ENCODE measurements around the gene ROR2.

Gene ROR2

DNA sequence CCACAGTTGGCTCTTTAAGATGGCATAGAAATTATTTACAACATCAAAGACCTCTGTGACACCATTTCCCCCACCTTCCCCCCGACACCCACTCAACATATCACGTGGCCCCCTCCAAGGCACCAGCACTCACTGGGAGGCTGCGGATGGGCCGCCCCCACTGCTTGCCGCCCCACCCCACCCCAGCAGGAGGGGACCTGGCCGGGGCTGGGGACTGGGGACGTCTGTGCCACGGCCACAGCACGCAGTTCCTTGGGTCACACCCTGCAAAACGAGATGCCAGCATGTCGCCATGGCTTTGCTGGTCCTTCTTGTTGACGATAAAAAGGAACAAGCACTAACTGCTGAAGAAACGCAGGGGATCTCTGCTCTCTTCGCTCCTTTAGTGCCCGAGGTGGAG is 269.0 kb downstream of the ROR2 start:
- no peak overlapping the region for H3K27ac ChIP-seq
- H3K9me3 ChIP-seq: no peaks in the 10 kb centered on the region; the same call in 1 of the 2 replicates
- H3K4me2 ChIP-seq: no peak overlapping the region
- TF ChIP-seq Cebpa-rat (IDR thresholded peaks at IDR 0.05): no peak
- no peak overlapping the region for H3K9ac ChIP-seq
- H3K4me3 ChIP-seq: no peak overlapping the region
- H3K36me3 ChIP-seq: no peaks in the 10 kb centered on the region
- H4K20me1 ChIP-seq: no peaks in the 10 kb centered on the region
- H3K27me3 ChIP-seq: no peaks in the 10 kb centered on the region
- no peaks in the 10 kb centered on the region for H3K4me1 ChIP-seq

DNA sequence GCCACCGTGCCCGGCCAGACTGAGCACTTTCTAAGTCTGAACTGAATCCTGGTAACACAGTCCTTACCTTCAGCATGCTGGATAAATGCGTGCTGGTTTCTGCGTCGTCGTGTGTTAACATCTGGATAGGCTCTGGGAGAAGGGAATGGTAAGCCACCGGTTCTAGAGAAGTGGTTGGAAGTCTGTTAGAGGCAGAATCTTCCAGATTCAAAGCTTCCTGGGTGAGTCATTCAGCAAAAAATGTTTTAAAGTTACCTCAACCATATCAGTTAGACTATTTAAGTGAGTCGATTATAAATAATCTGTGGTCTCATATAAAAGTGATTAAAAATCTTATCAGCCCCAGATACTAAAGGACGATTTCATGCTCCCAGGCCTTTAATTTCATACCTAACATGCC is 269.9 kb downstream of the ROR2 start:
- no peaks in the 10 kb centered on the region for H4K20me1 ChIP-seq
- H3K4me2 ChIP-seq: no peak overlapping the region
- H3K27me3 ChIP-seq: no peaks in the 10 kb centered on the region
- no peak for TF ChIP-seq Cebpa-rat (IDR thresholded peaks at IDR 0.05)
- no peak overlapping the region for H3K4me3 ChIP-seq
- H3K9ac ChIP-seq: no peak overlapping the region
- H3K4me1 ChIP-seq: no peaks in the 10 kb centered on the region
- no peaks in the 10 kb centered on the region; the same call in 1 of the 2 replicates for H3K9me3 ChIP-seq
- no peak overlapping the region for H3K27ac ChIP-seq
- H3K36me3 ChIP-seq: no peaks in the 10 kb centered on the region

DNA sequence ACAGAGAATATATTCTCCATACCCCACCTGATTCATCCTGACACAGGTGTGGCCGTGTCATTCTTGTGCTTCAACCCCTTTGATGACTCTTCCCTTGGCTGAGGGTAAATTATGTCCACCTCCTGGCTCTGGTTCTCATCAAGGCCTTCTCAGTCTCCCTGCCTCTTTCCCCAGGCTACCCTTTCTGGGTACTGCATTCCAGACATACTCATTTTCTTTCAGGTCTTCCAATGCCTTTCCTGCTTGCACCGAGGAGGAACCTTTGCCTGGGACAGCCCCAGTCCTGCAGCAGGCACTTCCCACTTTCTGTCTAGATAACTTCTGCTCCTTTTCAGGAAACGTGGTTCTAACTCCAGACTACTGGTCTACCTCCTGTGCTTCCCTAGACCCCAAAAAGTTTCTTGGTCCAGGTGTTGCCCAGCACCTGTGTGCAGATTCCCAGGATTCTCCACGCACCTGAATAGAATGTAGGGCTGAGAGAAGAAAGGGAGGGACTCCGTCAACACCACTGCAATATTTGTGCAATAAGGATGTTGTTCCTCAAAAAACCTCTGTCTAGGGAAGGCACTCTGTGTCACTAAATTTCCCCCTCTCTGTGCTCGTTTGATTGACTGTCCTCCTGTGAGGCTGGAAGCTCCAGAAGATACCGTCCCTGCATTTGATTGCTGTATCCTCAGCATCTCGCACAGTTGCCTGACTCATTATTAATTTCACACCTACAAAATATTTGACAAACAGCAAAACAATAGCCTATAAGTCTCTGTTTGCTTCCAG is 271.0 kb downstream of the ROR2 start:
- no peaks in the 10 kb centered on the region; the same call in 1 of the 2 replicates for H3K9me3 ChIP-seq
- H3K4me1 ChIP-seq: no peaks in the 10 kb centered on the region
- H3K4me2 ChIP-seq: no peak overlapping the region
- no peaks in the 10 kb centered on the region for H3K27me3 ChIP-seq
- H3K36me3 ChIP-seq: no peaks in the 10 kb centered on the region
- no peak overlapping the region for H3K27ac ChIP-seq
- H3K4me3 ChIP-seq: no peak overlapping the region
- H4K20me1 ChIP-seq: no peaks in the 10 kb centered on the region
- no peak for TF ChIP-seq Cebpa-rat (IDR thresholded peaks at IDR 0.05)
- H3K9ac ChIP-seq: no peak overlapping the region

DNA sequence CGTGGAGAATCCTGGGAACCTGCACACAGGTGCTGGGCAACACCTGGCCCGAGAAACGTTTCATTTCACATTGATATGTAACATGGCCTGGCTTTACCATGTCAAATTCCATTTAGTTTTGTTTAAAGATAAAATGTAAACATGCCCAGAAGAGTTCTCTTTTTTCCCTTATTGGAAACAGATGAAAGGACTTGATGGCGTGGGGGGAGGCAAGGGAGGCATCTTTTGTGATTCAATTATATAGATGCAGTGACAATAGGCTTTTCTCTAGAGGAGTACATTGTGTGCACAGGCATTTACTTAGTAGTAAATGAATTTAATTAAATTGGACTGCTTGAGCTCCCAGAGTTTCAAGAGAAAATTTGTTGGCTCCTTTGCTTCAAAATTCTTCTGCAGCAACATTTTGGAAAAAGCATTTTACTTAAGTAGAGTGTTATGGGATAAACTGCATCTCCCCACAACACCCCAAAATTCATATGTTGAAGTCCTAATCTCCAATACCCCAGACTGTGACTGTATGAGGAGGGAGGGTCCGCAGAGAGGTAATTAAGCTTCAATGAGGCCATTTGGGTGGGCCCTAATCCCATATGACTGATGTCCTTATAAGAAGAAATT is 272.1 kb downstream of the ROR2 start:
- Histone ChIP-seq H3K9me3 (no peaks in the 10 kb centered on the region; the same call in 1 of the 2 replicates), H3K27me3 (no peaks in the 10 kb centered on the region), H3K4me3 (no peak overlapping the region), H3K27ac (no peak overlapping the region), H3K4me2 (no peak overlapping the region), H3K9ac (no peak overlapping the region), H3K36me3 (no peaks in the 10 kb centered on the region), H4K20me1 (no peaks in the 10 kb centered on the region), H3K4me1 (no peaks in the 10 kb centered on the region)
- TF ChIP-seq Cebpa-rat (IDR thresholded peaks at IDR 0.05): no peak

DNA sequence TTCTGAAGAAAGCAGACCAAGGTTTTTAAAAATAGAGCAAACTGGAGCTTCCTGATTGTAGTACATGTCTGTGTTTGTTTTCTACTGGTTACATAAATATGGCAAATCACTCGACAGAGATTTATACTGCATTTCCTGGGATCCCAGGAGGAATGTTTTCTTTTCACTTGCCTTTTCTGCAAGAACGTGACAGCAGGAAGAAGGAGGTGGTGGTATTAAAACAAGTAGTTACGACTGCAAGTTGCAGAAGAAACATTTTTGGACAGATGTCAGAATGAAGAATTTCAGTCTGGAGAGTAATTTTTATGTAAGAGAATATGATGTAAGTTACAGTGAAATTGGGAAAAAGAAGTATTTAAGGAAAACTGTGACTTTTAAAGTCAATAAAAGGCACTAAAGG is 272.7 kb downstream of the ROR2 start:
- no peak for TF ChIP-seq Cebpa-rat (IDR thresholded peaks at IDR 0.05)
- H3K4me2 ChIP-seq: no peak overlapping the region
- H4K20me1 ChIP-seq: no peaks in the 10 kb centered on the region
- no peaks in the 10 kb centered on the region; the same call in 1 of the 2 replicates for H3K9me3 ChIP-seq
- H3K36me3 ChIP-seq: no peaks in the 10 kb centered on the region
- no peak overlapping the region for H3K4me3 ChIP-seq
- H3K9ac ChIP-seq: no peak overlapping the region
- no peaks in the 10 kb centered on the region for H3K27me3 ChIP-seq
- no peak overlapping the region for H3K27ac ChIP-seq
- no peaks in the 10 kb centered on the region for H3K4me1 ChIP-seq

DNA sequence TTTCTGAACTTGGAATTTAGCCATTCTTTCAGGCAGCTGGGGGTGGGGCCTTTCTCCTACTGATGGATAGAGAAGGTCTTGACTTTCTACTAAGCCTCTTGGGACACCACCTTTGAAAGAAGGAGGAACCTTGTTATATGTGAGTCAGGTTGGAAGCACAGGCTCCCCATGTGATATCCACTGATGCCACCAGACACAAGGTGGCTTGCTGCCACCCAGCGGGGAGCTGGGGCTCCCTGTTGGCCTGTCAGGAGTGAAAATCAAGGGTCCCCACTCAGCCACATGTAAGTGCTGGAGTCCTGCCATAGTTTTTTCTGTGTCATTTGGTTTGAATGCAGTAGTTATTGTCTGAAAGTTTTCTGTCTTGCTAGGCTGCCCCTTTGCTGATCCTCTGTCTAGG is 274.0 kb downstream of the ROR2 start:
- Histone ChIP-seq H4K20me1 (no peaks in the 10 kb centered on the region), H3K9ac (no peak overlapping the region), H3K4me2 (no peak overlapping the region), H3K36me3 (no peaks in the 10 kb centered on the region), H3K4me1 (no peaks in the 10 kb centered on the region), H3K9me3 (no peaks in the 10 kb centered on the region), H3K27me3 (no peaks in the 10 kb centered on the region), H3K4me3 (no peak overlapping the region), H3K27ac (no peak overlapping the region)
- TF ChIP-seq Cebpa-rat (IDR thresholded peaks at IDR 0.05): no peak

DNA sequence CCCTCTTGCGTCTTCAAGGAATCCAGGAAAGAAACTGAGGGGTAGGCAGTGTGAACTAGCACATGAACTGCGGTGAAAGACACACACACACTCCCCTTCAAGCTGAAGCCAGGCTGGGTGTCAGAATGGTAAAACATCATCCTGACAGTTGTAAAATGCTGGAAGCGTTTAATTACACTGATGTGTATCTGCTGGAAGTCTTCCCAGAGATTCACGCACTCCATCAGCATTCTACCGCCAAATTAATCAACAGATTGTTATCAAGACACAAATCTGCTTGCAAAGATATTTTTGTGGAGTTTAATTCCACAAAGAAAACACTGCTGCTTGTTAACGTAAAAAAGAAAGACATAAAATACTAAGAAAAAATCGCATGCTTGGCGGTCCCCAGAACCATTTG is 285.4 kb downstream of the ROR2 start:
- no peaks in the 10 kb centered on the region for H4K20me1 ChIP-seq
- H3K4me3 ChIP-seq: no peak overlapping the region
- H3K9me3 ChIP-seq: no peaks in the 10 kb centered on the region
- no peaks in the 10 kb centered on the region for H3K4me1 ChIP-seq
- no peak overlapping the region for H3K9ac ChIP-seq
- no peak overlapping the region for H3K27ac ChIP-seq
- H3K4me2 ChIP-seq: no peak overlapping the region
- TF ChIP-seq Cebpa-rat (IDR thresholded peaks at IDR 0.05): no peak
- H3K27me3 ChIP-seq: no peaks in the 10 kb centered on the region
- no peaks in the 10 kb centered on the region for H3K36me3 ChIP-seq

DNA sequence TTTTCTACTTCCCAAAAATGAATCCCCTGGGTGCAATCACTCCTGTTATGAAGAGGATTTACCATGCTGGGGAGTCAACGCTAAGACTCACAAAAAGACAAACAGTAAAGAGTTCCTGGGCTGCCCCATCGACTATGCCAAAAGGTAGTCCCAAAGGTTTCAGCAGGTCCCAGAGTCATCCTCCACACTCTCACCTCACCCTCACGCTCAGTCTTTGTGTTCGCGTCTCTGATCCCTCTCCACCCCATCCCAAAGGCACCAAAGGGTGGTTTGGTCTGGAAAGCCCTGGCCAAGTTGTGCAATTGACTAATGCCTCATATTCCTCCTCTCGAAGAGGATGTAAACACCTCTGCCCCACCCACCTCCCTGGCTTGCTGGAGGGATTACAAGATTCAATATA is 286.2 kb downstream of the ROR2 start:
- no peak for TF ChIP-seq Cebpa-rat (IDR thresholded peaks at IDR 0.05)
- H3K4me2 ChIP-seq: no peak overlapping the region
- H4K20me1 ChIP-seq: no peaks in the 10 kb centered on the region

DNA sequence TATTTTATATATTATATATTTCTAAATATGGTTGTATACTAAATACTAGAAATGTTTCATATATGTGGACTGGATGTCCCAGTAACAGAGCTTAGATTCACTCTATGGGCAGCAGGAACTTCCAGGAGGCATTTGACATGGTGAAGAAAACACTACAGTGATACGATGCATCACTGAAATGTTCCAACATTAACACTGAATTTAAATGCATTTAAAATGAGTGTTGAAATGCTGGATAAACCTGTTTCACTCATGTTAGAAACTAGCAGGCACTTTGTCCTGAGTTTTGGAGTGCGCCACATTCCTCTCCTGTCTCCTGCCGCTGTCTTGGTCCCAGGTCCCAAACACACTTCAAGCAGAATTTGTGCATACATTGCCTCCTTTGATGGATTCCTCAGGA is 288.6 kb downstream of the ROR2 start:
- no peak overlapping the region for H3K4me3 ChIP-seq
- peaks cover 13% of the 10 kb centered on the region for H3K4me1 ChIP-seq
- H3K27me3 ChIP-seq: no peaks in the 10 kb centered on the region
- no peaks in the 10 kb centered on the region for H4K20me1 ChIP-seq
- no peak overlapping the region for H3K9ac ChIP-seq
- H3K9me3 ChIP-seq: no peaks in the 10 kb centered on the region
- no peaks in the 10 kb centered on the region for H3K36me3 ChIP-seq
- TF ChIP-seq Cebpa-rat (IDR thresholded peaks at IDR 0.05): no peak
- no peak overlapping the region for H3K4me2 ChIP-seq
- H3K27ac ChIP-seq: no peak overlapping the region

More for the DNA sequence above, 286.2 kb downstream of the ROR2 start:
- Histone ChIP-seq H3K9ac (no peak overlapping the region), H3K4me1 (peaks cover 5% of the 10 kb centered on the region), H3K27ac (no peak overlapping the region), H3K36me3 (no peaks in the 10 kb centered on the region), H3K9me3 (no peaks in the 10 kb centered on the region), H3K27me3 (no peaks in the 10 kb centered on the region), H3K4me3 (no peak overlapping the region)

DNA sequence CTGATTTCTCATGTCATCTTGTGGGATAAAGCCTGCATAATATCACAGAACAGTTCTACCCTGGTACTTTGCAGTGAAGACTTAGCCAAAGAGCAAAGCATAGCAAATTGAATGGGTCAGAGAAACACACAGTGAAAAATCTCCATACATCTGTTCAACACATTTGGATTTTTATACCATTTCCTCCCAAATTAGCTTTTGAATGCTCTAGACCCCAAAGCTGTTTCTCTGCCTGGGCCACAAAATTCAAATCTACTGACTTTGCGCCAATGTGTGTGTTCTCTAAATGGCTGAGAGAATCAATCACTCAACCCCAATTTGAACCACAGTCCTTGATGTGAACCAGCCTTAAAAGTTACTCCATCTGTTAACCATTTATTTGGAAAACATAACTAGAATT is 289.5 kb downstream of the ROR2 start:
- Histone ChIP-seq H3K36me3 (no peaks in the 10 kb centered on the region), H3K27me3 (no peaks in the 10 kb centered on the region), H3K9ac (no peak overlapping the region), H3K27ac (no peak overlapping the region), H4K20me1 (no peaks in the 10 kb centered on the region), H3K4me2 (no peak overlapping the region), H3K4me1 (peaks cover 13% of the 10 kb centered on the region), H3K4me3 (no peak overlapping the region), H3K9me3 (no peaks in the 10 kb centered on the region)
- TF ChIP-seq Cebpa-rat (IDR thresholded peaks at IDR 0.05): no peak

Data from BLaER1 (cell line).